ENCODE results near the gene PRRT1.
"Not testable (repeated sequence)": the region's sequence is repeated elsewhere in the genome, so short reads cannot be mapped to it uniquely, and the experiment has no call there.

Gene PRRT1

DNA sequence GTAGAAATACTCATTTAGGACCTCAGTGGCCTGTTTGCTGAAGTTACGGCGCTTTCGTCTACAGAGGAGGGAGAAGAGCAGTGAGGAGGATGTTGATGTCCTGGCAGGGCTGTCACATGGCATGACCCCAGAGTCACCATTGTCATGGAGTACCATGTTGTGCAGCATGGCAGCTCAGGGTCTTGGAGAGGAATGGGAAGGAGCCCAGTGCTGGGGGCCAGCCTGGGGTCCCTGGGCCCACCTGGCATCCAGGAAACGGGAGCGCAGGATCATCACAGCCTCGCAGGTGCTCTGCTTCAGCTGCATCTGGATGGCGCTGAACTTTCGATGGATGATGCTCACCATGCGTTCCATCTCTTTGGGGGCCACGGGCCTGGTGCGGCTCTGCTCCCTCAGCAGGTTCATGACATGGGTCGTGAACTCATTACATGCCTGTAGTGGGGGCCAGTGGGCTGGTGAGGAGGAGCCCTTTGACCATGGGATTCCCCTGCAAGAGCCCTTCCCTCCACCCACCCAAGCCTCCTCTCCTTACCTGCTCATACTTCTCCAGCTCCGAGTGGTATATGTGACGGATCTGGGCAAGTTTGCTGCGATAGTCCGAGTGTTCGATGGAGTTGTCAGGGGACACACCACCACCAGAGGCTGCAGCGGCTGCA lies 36.1 kb upstream of the PRRT1 start:
- not testable (repeated sequence) for DNase-seq (ENCODE audit: low read depth)

DNA sequence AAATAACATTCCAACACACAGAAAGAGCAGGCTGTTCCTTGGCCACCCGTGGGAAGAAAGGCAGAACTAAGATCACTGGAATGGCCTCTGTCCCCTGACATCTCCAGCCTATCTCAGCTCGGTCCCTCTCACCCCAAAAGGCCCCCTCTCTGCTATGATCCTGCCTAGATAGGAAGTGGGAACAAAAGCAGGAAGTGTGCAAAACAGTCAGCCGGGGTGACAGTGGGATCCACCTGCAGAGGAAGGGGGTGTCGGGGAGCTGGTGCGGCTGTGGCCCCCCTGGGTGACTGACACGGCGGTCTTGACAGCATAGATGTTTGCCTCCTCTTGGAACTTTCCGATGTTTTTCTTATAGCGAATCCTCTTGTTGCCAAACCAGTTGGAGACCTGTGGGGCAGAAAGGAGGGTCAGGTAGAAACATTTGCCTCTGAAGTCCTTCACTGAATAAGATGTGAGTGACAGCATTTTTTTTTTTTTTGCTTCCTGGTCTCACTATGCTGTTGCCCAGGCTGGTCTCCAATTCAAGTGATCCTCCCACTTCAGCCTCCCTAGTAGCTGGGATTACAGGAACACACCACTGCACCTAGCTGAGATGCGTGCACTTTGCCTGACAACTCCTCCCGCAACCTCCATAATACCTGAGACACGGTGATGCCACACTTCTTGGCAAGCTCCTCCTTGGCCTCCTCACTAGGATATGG lies 35.4 kb upstream of the PRRT1 start:
- DNase-seq (ENCODE audit: low read depth), result no peak

DNA sequence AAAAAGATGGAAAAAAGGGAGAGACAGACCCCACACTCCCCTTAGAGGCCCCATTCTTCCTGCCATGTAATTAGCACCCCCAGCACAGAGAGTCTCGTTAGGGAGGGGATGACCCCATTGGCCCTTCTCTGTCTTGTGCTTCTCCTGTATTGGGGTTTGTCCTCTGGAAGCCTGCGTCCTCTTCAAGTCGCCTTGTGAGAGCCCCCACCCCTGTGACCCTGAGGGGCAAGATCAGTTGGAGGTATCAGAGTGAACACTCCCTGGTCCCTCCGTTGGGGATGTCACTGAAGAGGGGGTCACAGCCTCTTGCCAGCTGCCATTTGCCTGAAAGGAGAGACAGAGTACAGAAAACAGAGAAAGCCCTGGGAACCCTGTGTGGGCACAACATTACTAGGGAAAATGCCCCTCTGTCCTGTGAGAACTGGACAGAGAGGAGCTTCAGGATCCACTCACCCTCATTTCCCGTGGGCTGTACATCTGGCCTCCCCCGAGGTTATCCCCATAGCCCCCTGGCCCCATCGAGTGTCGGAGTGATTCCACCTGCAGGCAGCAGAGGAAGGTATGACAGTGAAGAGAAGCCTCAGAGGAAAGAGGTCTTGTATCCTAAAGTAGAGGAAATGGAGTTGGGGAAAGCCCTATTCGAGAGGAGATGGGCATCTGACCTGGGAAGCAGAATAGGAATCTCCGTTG lies 34.6 kb upstream of the PRRT1 start:
- DNase-seq (ENCODE audit: low read depth), result not testable (repeated sequence)

DNA sequence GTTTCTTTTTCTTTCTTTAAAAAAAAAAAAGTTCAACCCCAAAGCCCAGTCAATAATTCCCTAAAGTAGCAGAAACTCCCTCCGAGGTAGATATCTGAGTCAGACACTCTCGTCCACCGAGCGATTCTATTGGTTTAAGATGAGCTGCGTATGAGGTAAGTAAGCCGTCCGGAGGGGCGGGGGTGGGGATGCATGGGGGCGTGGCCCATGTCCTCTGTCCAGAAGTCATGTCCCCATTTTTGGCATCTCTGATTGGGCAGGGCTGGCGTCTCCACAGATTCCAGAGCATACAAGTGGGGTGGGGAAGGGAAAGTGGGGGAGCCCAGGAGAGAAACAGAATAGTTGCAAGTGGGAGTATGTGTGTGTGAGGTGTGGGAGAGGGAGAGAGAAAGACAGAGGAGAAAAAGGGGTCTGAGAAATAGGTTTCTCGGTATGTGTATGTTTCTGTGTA lies 34.0 kb upstream of the PRRT1 start:
- DNase-seq (ENCODE audit: low read depth), result peak; percentile 63

DNA sequence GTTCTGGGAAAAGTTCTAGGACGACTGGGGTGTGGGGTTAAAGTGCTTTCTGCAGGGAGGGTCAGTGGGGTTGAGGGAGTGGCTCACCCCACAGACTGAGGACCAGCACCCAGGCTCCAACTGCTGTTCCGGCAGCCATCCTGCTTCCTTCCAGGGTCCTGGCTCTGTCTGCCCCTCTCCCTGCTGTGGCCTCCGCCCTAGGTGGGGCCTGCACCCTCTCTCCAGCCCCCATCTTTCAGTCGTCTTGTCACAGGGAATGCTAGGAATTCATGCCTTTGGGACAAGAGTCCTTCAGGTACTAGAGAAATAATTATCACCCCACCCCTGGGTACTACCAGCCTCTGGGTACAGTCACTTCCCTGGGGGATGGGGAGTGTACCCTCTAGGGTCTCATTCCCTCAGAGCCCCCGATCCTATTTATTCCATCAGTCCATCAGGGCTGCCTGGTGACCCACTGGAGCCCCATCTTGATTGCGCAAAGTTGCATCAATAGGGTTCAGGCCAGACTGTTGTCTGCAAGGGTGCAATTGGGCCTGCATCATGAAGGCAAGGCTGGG lies 32.4 kb upstream of the PRRT1 start, which contains the start of gene AGER:
Gene AGER, minus strand, starts transcription at position 170 of the 557 bp plus-strand sequence. Its CDS starts 31 bp downstream, at position 139.
- no peak for DNase-seq (ENCODE audit: low read depth)

DNA sequence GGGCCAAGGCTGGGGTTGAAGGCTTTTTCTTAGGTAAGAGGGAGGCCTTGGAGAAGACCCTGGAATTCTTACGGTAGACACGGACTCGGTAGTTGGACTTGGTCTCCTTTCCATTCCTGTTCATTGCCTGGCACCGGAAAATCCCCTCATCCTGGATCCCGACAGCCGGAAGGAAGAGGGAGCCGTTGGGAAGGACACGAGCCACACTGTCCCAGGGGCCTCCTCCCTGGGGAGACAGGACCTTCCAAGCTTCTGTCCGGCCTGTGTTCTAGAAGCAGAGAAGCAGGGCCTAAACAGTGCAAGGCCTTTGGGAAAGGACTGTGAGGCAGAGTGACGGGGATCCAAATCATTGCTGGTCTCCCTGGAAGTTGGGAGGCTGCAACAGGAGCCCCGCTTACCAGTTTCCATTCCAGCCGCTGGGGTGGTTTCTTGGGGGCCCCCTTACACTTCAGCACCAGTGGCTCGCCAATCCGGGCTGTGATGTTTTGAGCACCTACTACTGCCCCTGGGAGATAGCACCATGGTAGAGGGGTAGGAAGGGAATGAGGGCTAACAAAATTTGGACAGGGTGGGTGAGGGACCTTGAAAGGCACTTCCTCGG lies 31.8 kb upstream of the PRRT1 start:
- DNase-seq (ENCODE audit: low read depth), result no peak

DNA sequence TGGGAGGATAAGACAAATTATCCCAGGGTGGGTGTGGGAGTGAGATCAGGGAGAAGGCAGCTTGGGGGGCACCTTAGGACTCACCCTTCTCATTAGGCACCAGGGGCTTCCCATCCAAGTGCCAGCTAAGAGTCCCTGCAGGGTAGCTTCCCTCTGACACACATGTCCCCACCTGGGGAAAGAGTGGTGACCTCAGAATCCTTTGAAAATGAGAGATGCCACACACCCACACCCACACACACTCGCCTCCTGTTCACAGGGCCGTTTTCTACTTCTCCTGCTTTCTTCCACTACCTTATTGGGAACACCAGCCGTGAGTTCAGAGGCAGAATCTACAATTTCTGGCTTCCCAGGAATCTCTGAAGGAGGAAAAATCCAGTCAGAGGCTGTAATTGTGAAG lies 31.3 kb upstream of the PRRT1 start:
- DNase-seq (ENCODE audit: low read depth), result no peak

DNA sequence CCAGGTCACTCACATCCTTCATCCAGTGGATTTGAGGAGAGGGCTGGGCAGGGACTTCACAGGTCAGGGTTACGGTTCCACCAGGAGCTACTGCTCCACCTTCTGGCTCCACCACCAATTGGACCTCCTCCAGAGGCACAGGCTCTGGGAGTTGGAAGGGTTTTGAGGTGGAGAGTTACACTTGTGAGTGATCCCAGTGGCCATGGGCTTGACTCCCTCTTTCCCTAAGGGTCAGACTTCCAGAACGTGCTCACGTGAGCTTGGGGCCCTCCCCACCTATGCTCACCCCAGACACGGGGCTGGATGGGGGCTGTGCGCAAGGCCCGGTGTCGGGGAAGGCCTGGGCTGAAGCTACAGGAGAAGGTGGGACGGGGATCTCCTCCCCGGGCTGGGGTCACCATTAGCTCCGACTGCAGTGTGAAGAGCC lies 30.8 kb upstream of the PRRT1 start:
- DNase-seq (ENCODE audit: low read depth), result no peak

DNA sequence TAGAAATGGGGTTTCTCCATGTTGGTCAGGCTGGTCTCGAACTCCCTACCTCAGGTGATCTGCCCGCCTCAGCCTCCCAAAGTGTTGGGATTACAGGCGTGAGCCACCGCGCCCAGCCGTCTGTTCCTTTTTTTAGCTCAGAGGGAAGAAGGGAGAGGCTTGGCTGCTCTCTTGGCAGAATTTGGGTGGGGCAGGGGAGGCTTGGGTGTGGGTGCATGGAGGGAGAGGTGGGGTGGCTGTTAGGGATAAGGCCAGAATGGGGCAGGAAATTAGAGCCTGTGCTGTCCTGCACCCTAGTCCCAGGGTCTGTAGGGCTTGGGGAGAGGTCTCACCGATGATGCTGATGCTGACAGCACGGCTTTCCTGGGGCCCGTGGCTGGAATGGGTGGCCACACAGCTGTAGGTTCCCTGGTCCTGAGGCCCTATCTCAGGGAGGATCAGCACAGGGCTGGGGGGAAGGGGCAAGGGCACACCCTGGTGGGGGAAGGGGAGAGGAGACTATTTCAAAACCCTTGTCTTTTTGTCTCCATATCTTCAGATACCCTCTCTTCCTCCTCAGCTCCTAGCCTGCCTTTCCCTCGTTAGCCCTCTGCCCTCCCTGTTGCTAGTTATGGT lies 30.3 kb upstream of the PRRT1 start:
- no peak for DNase-seq (ENCODE audit: low read depth)

DNA sequence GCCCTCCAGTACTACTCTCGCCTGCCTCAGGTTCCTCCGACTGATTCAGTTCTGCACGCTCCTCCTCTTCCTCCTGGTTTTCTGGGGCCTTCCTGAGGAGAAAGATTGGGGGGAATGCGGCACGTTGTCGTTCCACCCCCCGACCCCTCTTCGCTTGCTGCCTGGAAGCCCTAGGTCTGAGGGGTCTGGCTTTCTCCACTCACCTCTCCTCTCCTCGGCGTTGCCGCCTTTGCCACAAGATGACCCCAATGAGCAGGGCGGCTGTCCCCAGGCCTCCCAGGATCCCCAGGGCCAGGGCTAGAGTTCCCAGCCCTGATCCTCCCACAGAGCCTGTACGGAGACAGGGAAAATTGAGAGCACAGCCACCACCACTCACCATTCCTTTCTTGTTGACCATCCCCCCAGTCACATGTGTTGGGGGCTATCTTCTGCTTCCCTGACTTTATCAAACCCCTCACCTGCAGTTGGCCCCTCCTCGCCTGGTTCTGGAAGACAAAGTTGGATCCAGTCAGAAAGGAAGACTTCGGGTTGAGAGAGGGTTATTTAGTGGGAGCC lies 29.5 kb upstream of the PRRT1 start:
- DNase-seq (ENCODE audit: low read depth), result no peak

DNA sequence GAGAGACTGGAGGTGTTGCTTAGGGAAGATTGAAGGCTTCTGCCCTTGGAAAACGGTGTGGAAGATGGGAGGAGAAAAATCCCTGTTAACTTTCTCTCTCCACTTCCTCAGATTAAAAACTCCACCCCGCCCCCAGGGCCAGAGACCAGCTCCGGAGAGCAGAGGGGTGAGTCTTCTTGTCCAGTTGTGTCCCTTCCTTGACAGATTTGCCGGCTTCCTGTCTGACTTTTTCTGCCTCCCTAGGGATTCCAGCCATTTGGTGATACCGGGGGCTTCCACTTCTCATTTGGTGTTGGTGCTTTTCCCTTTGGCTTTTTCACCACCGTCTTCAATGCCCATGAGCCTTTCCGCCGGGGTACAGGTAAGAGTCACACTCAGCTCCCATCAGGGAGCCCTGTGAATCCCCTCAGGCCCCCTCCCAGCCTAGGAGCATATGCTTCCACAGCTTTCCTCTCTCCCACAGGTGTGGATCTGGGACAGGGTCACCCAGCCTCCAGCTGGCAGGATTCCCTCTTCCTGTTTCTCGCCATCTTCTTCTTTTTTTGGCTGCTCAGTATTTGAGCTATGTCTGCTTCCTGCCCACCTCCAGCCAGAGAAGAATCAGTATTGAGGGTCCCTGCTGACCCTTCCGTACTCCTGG lies 28.1 kb upstream of the PRRT1 start:
- no peak for DNase-seq (ENCODE audit: low read depth)

DNA sequence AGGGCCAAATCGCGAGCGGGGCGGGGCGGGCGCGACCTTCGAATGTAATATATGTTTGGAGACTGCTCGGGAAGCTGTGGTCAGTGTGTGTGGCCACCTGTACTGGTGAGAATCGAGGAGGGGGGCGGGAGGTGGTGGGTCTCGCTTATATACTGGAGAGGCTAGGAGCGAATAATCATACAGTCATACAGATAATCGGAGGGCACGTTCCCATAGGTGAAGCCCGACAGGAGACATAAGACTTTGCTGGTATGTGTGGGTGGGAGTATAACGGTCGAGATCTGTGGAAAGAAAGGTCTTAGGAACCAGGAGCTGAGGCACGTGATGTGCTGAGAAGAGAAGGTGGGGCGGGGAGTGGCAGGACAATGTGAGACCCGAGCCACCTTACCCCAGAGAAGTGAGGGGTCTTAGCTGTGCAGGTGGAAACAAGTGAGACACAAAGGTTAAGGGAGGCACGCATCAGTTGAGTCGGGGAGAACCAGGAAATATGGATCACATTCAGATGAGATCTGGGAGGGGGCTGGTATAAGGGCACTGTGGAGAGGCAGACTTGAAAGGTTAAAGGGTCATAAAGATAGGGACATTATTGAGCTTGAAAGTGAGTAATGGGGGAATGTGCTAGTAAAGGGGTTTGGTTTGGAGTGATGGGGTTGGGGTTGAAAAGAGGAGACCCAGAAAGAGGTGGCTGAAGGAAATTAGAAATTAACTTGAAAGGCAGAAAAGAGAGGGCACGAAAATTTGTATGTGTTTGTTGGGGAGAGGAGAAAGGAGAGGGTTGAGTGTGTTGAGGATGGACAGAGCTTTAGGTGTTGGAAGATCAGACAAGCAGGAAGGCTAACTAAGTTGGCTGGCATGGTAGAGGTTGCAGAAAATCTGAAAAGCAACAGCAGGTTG lies 27.1 kb upstream of the PRRT1 start:
- DNase-seq (ENCODE audit: low read depth), result no peak

DNA sequence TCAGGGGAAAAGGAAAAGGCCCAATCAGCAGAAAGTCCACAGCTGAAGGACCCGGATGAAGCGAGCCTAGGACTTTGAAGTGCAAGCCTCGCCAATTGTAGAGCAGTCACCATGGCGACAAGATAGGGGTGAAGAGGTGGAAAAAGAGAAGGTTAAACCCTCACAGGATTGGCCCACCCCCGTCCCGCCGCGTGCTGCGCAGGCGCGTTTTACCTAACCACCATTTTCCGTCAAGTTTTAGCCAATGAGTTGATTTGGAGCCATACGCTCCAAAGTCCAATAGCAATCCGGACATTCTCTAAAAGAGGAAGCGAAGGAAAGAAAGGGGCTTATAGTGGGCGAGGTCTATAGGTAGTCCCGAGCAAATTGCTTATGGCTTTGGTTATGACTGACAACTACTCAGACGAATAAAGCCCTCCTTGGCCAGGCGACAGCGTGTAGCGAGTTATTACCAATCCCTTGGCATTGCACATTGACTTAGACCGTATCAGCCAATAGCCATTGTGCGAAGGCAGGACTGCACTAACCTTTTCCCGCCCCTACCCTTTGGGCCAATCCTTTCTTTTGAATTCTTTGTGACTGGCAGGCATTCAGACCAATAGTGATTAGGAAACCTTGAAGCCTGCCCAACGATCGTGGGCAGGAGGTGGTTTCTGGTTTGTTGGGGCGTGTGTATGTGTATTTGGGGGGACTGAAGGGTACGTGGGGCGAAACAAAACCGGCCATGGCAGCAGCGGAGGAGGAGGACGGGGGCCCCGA lies 26.2 kb upstream of the PRRT1 start, which contains the start of gene RNF5:
Gene RNF5, plus strand, starts transcription at position 618 of the 759 bp plus-strand sequence. Its CDS starts 107 bp downstream, at position 725.
- peak; percentile 95 for DNase-seq (ENCODE audit: low read depth)

DNA sequence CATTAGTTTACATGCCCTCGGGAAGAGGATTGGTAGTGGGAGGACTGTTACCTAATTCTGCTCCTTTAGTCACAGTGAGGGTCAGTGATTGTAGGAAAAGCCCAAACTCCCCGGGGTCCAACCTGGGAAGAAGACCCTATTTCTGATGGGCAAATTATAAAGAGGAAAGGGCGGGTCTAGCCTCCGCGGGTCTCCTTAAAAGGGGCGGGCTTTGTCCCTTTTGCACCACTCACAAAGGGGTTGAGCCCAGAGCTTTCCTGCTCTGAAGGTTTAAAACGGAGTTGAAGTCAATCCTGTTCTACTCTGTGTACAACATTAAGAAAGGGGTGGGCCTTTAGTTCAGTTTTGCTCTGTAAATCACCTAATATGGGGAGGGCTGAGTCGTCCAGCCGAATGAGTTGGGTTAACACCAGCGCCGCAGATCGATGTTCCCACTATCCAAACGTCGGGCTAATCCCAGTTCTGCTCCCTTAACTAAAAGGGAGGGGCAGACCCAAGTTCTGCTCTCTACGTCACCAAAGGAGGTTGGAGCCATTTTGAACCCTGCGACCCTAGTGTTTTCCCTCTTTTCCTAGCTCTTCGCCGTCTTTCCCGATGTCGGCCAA lies 25.5 kb upstream of the PRRT1 start:
- no peak for DNase-seq (ENCODE audit: low read depth)

DNA sequence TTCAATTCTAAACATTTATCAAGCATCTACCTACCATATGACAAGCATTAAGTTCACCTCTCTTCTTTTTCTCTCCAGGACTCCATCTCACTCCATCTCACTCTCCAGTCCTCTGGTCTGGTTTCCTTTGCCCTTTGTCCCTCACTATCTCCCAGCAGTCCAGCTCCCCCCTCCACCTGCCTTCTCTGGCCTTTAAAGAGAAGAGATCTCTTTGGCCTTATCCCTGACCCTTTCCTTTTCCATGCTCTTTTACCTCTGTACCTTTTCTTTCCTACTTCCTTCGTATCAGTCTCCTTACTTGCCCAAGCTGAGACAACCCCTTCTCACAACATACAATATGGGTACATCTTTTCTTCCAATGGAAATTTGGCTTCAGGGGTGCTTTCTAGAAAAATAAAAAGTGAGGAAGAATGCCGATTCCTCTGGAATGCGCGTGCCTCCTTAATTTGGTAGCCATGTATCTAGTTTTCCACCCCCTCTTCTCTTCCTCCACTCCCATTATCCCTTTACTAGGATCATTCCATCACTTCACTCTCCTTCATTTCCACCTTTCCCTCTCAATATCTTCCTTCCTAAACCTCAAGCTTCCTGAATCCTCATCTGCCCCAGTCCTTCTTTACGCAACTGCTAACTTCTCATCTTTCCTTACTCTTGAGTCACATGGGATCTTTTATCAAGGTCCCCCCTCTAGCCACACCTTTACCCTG lies 24.9 kb upstream of the PRRT1 start:
- DNase-seq (ENCODE audit: low read depth), result no peak

DNA sequence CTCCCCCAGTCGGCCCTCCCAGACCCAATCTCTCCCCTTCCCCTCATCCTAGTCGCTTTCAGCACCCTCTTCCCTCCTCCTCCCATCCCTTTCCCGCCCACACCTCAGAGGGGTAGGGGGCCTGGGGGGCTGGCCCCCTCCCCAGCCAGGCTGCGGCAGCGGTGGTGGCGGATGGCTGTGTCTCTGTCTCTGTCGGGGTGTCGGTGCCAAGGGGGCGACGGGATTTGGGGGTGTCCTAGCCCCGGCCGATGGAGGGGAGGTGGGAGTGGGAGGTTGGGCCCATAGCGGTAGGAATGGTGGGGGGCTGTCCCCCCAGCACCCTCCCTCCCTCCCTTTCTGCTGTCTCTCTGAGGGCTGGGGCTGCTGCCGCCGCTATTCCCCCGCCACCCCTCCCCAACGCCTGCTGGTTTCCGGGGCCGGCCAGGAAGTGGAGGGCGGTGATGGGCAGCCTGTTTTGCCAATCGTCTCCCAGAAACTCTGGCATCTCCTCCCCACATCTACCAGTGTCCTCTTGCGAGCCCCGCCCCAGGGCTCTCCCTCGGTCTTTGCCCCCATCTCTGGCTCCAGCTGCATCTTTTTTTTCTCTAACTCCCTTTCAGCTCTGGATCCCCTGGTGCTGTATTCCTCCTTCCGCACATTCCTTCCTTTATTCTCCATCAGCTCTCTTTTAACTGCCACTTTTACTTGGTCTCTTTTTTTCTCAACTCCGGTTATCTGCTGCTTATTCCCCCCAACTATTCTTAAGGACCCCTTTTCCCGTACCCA lies 24.2 kb upstream of the PRRT1 start, which contains the start of gene AGPAT1:
Gene AGPAT1, minus strand, starts transcription at position 374 of the 765 bp plus-strand sequence. CDS start 4,588 bp downstream, outside the sequence.
- DNase-seq (ENCODE audit: low read depth), result peak; percentile 93

DNA sequence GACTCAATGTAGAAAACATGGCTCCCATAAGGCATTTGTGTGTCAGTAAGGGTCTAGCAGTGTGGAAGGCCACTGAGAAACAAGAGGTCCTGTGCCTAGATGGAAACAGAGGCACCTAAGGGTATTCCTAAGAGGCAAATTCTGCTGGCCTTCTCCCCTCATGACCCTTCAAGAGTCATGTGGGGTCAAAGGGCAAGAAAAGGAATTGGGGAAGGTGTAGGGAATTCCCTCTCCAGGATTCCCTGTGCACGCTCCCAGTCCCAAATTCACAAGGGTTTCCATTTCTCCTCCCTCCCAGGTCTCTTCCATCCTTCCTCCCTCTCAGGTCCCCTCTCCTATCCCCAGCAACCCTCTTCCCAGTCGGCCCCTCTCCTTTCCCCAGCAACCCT lies 23.6 kb upstream of the PRRT1 start:
- DNase-seq (ENCODE audit: low read depth), result no peak
